AG04450 (cell line): ENCODE measurements around the gene CAMSAP1. TPM values are rescaled to one million over a fixed set of nuclear protein-coding genes. Genes with fewer than 3 reads are reported as not detected.

Experiments used
- CTCF ChIA-PET: fragments of 300-600, 350-600 bp; formaldehyde crosslinking; extraction: SDS; loops from one replicate; lab custom pipeline; 2022; ENCODE audit warnings: antibody characterized with exemption, inconsistent platforms; lab: Charles Lee
- POLR2A ChIA-PET: fragments of 350-600 bp; formaldehyde crosslinking; extraction: SDS; loops from one replicate; lab custom pipeline; 2021; ENCODE audit warnings: antibody characterized with exemption, inconsistent platforms; lab: Yijun Ruan, JAX
- DNase-seq: peaks from one replicate; pipeline ENCODE4 v3.0.0-alpha.2; 2011; ENCODE audit warnings: low read depth, low spot score
- H3K27ac ChIP-seq: one replicate; pipeline ENCODE4 v1.5.1; 2012; ENCODE audit warnings: low read depth, low read length, control low read depth
- H3K27me3 ChIP-seq: one replicate; pipeline ENCODE4 v1.6.0; 2012; ENCODE audit warnings: low read length; ENCODE audit not compliant: control insufficient read depth, insufficient read depth
- H3K4me3 ChIP-seq: 2 replicates; pipeline ENCODE4 v1.5.1; 2011; ENCODE audit warnings: mild to moderate bottlenecking, low read depth, low read length, control low read depth
- H3K9me3 ChIP-seq: 2 replicates; pipeline ENCODE4 v1.5.1; 2012; ENCODE audit warnings: low read length; ENCODE audit not compliant: control insufficient read depth, insufficient read depth
- CTCF ChIP-seq: IDR thresholded peaks from 2 replicates; pipeline ENCODE4 v1.5.1; 2011; ENCODE audit warnings: low read depth, low read length, control low read depth, inconsistent platforms
- polyA plus RNA-seq: library from polyadenylated mRNA; depleted of rRNA; stranded (reverse); fragments of >200 nt; gene quantifications from 2 replicates; pipeline ENCODE4 v1.2.3, GENCODE V29; 2011

Gene CAMSAP1
- polyA plus RNA-seq, 1 experiment = 7.8 TPM

- TF ChIP-seq CTCF = no peak
- Histone ChIP-seq H3K27ac (no peak overlapping the region), H3K9me3 (no peaks in the 10 kb centered on the region; the same call in 1 of the 2 replicates), H3K27me3 (peaks cover 12% of the 10 kb centered on the region), H3K4me3 (no peak overlapping the region)
- POLR2A ChIA-PET = no interaction called here
- CTCF ChIA-PET = no interaction called here
- DNase-seq = no peak
Measured at GRCh38 chr9:135780086-135780485, 127.3 kb downstream of the CAMSAP1 start.

GRCh38 chr9:135779571-135779970 lies 127.8 kb downstream of the CAMSAP1 start:
- ChIA-PET POLR2A (no interaction called here), CTCF (no interaction called here)
- DNase-seq = no peak
- H3K27ac ChIP-seq = no peak overlapping the region
- TF ChIP-seq CTCF = no peak
- H3K9me3 ChIP-seq = no peaks in the 10 kb centered on the region; the same call in 1 of the 2 replicates
- H3K27me3 ChIP-seq = peaks cover 12% of the 10 kb centered on the region
- H3K4me3 ChIP-seq = no peak overlapping the region

- no peak for DNase-seq
- ChIA-PET CTCF (no interaction called here), POLR2A (no interaction called here)
- Histone ChIP-seq H3K4me3 (no peak overlapping the region), H3K27ac (no peak overlapping the region), H3K27me3 (peaks cover 10% of the 10 kb centered on the region), H3K9me3 (no peaks in the 10 kb centered on the region; the same call in 1 of the 2 replicates)
- TF ChIP-seq CTCF = no peak
Measured at GRCh38 chr9:135778421-135778820, 128.9 kb downstream of the CAMSAP1 start.

- no peak overlapping the region for H3K4me3 ChIP-seq
- TF ChIP-seq CTCF = no peak
- ChIA-PET POLR2A (no interaction called here), CTCF (no interaction called here)
- no peak for DNase-seq
- H3K9me3 ChIP-seq = no peaks in the 10 kb centered on the region; the same call in 1 of the 2 replicates
- H3K27me3 ChIP-seq = peaks cover 4% of the 10 kb centered on the region
- no peak overlapping the region for H3K27ac ChIP-seq
Measured at GRCh38 chr9:135777623-135778177, 129.6 kb downstream of the CAMSAP1 start.

- H3K9me3 ChIP-seq = peaks cover 5% of the 10 kb centered on the region; the same call in 1 of the 2 replicates
- ChIA-PET CTCF (no interaction called here), POLR2A (no interaction called here)
- no peak overlapping the region for H3K27ac ChIP-seq
- no peak for DNase-seq
- no peak overlapping the region for H3K4me3 ChIP-seq
- TF ChIP-seq CTCF = no peak
- no peaks in the 10 kb centered on the region for H3K27me3 ChIP-seq
Measured at GRCh38 chr9:135776893-135777622, 130.3 kb downstream of the CAMSAP1 start.
